HepG2 (cell line): Measurements from ENCODE around the gene PIGV. TPM values are rescaled to one million over a fixed set of nuclear protein-coding genes. Genes with fewer than 3 reads are reported as not detected.

Source experiments
- CAMTA2 ChIP-seq: sonication (generic); formaldehyde crosslinking; IDR thresholded peaks from 2 replicates; pipeline ENCODE4 v1.4.0; 2020; ENCODE audit warnings: mild to moderate bottlenecking, missing genetic modification reagents, borderline replicate concordance
- ISX ChIP-seq: sonication (generic); formaldehyde crosslinking; conservative IDR thresholded peaks from 2 replicates; pipeline ENCODE4 v1.5.0; 2020; ENCODE audit warnings: missing genetic modification reagents
- NCOR1 ChIP-seq: fragments of 200-600 bp; sonication (generic); IDR thresholded peaks from 2 replicates; pipeline ENCODE4 v1.7.0; 2017; ENCODE audit warnings: antibody characterized with exemption, low read length, borderline replicate concordance
- POLR2A ChIP-seq, 2 experiments: IDR thresholded peaks; 2 replicates each; pipeline ENCODE4 v1.6.1; 2011; ENCODE audit warnings: low read depth in 2 of 2, low read length in 2 of 2, mild to moderate bottlenecking in 1 of 2, moderate library complexity in 1 of 2; ENCODE audit not compliant: insufficient read depth in 1 of 2
- REXO4 ChIP-seq: sonication (generic); formaldehyde crosslinking; IDR thresholded peaks from 2 replicates; pipeline ENCODE4 v1.8.0; 2022; ENCODE audit warnings: missing genetic modification reagents, mild to moderate bottlenecking, borderline replicate concordance
- SIX1 ChIP-seq: sonication (generic); formaldehyde crosslinking; IDR thresholded peaks from 2 replicates; pipeline ENCODE4 v1.4.0; 2020; ENCODE audit warnings: missing genetic modification reagents, borderline replicate concordance
- SNAPC4 ChIP-seq: sonication (generic); formaldehyde crosslinking; IDR thresholded peaks from 2 replicates; pipeline ENCODE4 v1.4.0; 2020; ENCODE audit warnings: mild to moderate bottlenecking, missing genetic modification reagents
- THAP11 ChIP-seq: IDR thresholded peaks from 2 replicates; pipeline ENCODE4 v1.6.1; 2016; ENCODE audit warnings: missing biosample characterization, missing genetic modification reagents
- ZNF407 ChIP-seq: sonication (generic); formaldehyde crosslinking; IDR thresholded peaks from one replicate; pipeline ENCODE4 v1.5.1; 2020; ENCODE audit warnings: mild to moderate bottlenecking, missing genetic modification reagents; ENCODE audit errors: not compliant biosample characterization
- ZNF770 ChIP-seq: sonication (generic); formaldehyde crosslinking; IDR thresholded peaks from 2 replicates; pipeline ENCODE4 v1.5.0; 2020; ENCODE audit warnings: mild to moderate bottlenecking, missing genetic modification reagents
- ZNF891 ChIP-seq: sonication (generic); formaldehyde crosslinking; IDR thresholded peaks from 2 replicates; pipeline ENCODE4 v1.5.0; 2020; ENCODE audit warnings: mild to moderate bottlenecking, missing genetic modification reagents
- polyA plus RNA-seq, 8 experiments: library from polyadenylated mRNA; depleted of rRNA in 3 of 8; stranded (reverse) in 7 of 8; unstranded in 1 of 8; fragments of >200 nt; fragmentation: Illumina TruSeq in 4 of 8; extraction: Trizol in 4 of 8; gene quantifications; 2 replicates each; pipeline versions ENCODE4 v1.2.1 to v1.2.3, GENCODE V29; 2011 to 2016; ENCODE audit warnings: low read depth in 4 of 8, missing spikeins in 1 of 8, mixed read lengths in 1 of 8; ENCODE audit not compliant: insufficient read depth in 1 of 8
- total RNA-seq, 5 experiments: library from RNA; depleted of rRNA; stranded (reverse); fragments of >200 nt; fragmentation: Illumina TruSeq; extraction: Trizol; gene quantifications; 2 replicates each; pipeline ENCODE4 v1.2.3, GENCODE V29; 2016; ENCODE audit warnings: low read depth in 1 of 5

PIGV gene
- total and polyA plus RNA-seq, 2 of the 13 experiments (the other 11 are each of a cell fraction or from before 2014, with no cell fraction given) = 13.5 to 22.7 TPM

GRCh38 chr1:26826261-26827105 is 38.7 kb downstream of the PIGV start, which contains the start of gene ZDHHC18 (continued):
- TF ChIP-seq SNAPC4 (no peak), ISX (CRISPR knock-in tag) (no peak), POLR2A (IDR thresholded peaks at IDR 0.05; ENCODE audit: insufficient read depth in 1 of 2, low read depth in 2 of 2, low read length in 2 of 2) (peak in 1 of 2 experiments; percentile 56; a peak in 1 of 4 replicates), ZNF770 (CRISPR knock-in tag) (no peak), REXO4 (CRISPR knock-in tag) (no peak), ZNF891 (CRISPR knock-in tag) (no peak), SIX1 (CRISPR knock-in tag) (0 out of 2 replicates have a peak, but pooled peaks have one; percentile 30), ZNF407 (CRISPR knock-in tag) (no peak), THAP11 (CRISPR knock-in tag) (no peak), CAMTA2 (CRISPR knock-in tag) (no peak), NCOR1 (no peak)
